22Rv1 (cell line): ENCODE measurements around the gene ALDH1A2.

Experiments
- ZFX ChIP-seq: fragments of 450-650 bp; IDR thresholded peaks from 2 replicates; pipeline ENCODE4 v1.6.1; 2017; ENCODE audit warnings: antibody characterized with exemption, borderline replicate concordance
- TF ChIP-seq, protein P1 (sequence below): fragments of 450-650 bp; IDR thresholded peaks from 2 replicates; pipeline ENCODE4 v1.5.1; 2017; ENCODE audit warnings: mild to moderate bottlenecking

DNA sequence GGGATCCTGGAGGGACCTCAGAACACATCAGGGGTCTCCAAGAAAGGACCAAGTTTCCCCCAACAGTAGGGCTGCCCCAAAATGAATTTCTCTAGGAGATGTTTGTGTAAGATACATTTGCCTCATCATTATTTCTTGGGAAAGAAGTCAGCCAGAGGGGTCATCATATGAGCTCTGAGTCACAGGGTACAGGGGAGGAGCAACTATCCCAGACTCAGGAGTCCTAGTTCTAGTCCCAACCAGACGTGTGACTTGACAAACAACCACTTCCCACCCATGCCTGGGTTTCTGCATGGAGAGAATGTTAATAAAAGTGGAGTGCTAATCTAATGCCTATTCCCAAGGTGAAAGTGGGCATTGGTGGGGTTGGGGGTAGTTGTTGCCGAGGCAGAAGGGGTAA, 144.1 kb downstream of the ALDH1A2 start:
- TF ChIP-seq, protein P1, sequence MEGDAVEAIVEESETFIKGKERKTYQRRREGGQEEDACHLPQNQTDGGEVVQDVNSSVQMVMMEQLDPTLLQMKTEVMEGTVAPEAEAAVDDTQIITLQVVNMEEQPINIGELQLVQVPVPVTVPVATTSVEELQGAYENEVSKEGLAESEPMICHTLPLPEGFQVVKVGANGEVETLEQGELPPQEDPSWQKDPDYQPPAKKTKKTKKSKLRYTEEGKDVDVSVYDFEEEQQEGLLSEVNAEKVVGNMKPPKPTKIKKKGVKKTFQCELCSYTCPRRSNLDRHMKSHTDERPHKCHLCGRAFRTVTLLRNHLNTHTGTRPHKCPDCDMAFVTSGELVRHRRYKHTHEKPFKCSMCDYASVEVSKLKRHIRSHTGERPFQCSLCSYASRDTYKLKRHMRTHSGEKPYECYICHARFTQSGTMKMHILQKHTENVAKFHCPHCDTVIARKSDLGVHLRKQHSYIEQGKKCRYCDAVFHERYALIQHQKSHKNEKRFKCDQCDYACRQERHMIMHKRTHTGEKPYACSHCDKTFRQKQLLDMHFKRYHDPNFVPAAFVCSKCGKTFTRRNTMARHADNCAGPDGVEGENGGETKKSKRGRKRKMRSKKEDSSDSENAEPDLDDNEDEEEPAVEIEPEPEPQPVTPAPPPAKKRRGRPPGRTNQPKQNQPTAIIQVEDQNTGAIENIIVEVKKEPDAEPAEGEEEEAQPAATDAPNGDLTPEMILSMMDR: no peak
- no peak for TF ChIP-seq ZFX
